K562 (cell line): ENCODE results near the gene MYO3B. TPM values are rescaled to one million over a fixed set of nuclear protein-coding genes. Genes with fewer than 3 reads are reported as not detected.

ENCODE experiments used
- CCAR2 ChIP-seq: fragments of 200-400 bp; formaldehyde crosslinking; IDR thresholded peaks from 2 replicates; pipeline ENCODE4 v1.6.1; 2017; ENCODE audit warnings: mild to moderate bottlenecking, low read depth, low read length
- CTBP1 ChIP-seq: fragments of 450-650 bp; IDR thresholded peaks from 2 replicates; pipeline ENCODE4 v1.6.1; 2016; ENCODE audit warnings: borderline replicate concordance
- DACH1 ChIP-seq: fragments of 450-650 bp; IDR thresholded peaks from 2 replicates; pipeline ENCODE4 v1.6.1; 2018; ENCODE audit not compliant: partially characterized antibody
- DPF2 ChIP-seq: fragments of 450-650 bp; IDR thresholded peaks from 2 replicates; pipeline ENCODE4 v1.6.1; 2016
- ETV5 ChIP-seq: sonication (generic); formaldehyde crosslinking; IDR thresholded peaks from 2 replicates; pipeline ENCODE4 v1.4.0; 2020; ENCODE audit warnings: low read depth, mild to moderate bottlenecking, missing genetic modification reagents
- HNRNPUL1 ChIP-seq: fragments of 200-400 bp; formaldehyde crosslinking; IDR thresholded peaks from 2 replicates; pipeline ENCODE4 v1.6.1; 2017; ENCODE audit warnings: low read length
- KLF6 ChIP-seq: fragments of 250-450 bp; sonication (Bioruptor Pico); IDR thresholded peaks from 2 replicates; pipeline ENCODE4 v1.4.0; 2020; ENCODE audit warnings: mild to moderate bottlenecking, moderate library complexity, borderline replicate concordance
- MYNN ChIP-seq, 2 experiments: sonication (generic); formaldehyde crosslinking in 1 of 2; IDR thresholded peaks; 2 replicates each; pipeline versions ENCODE4 v1.5.0 to v1.6.1; 2016 to 2020; ENCODE audit warnings: antibody characterized with exemption in 1 of 2, missing genetic modification reagents in 1 of 2
- NCOR1 ChIP-seq: fragments of 450-650 bp; IDR thresholded peaks from 2 replicates; pipeline ENCODE4 v1.6.1; 2016; ENCODE audit warnings: mild to moderate bottlenecking, moderate library complexity
- PHB2 ChIP-seq: fragments of 450-650 bp; IDR thresholded peaks from 2 replicates; pipeline ENCODE4 v1.6.1; 2017; ENCODE audit warnings: low read depth
- SIN3B ChIP-seq: fragments of 450-650 bp; IDR thresholded peaks from 2 replicates; pipeline ENCODE4 v1.6.1; 2017; ENCODE audit warnings: low read depth, mild to moderate bottlenecking, moderate library complexity
- TBP ChIP-seq: optimal IDR thresholded peaks from 2 replicates; pipeline ENCODE3; 2011; ENCODE audit warnings: low read depth, low read length, improper control_type of control experiment
- ZBTB7A ChIP-seq: IDR thresholded peaks from 2 replicates; pipeline ENCODE4 v1.6.1; 2011; ENCODE audit warnings: low read depth, mild to moderate bottlenecking, low read length, moderate library complexity, borderline replicate concordance; ENCODE audit not compliant: control insufficient read depth
- ZC3H8 ChIP-seq: fragments of 450-650 bp; IDR thresholded peaks from 2 replicates; pipeline ENCODE4 v1.6.1; 2017
- ZNF146 ChIP-seq: IDR thresholded peaks from one replicate; pipeline ENCODE4 v1.6.1; 2018; ENCODE audit warnings: missing compliant biosample characterization; ENCODE audit not compliant: unreplicated experiment
- ZNF212 ChIP-seq: fragments of 450-650 bp; formaldehyde crosslinking; IDR thresholded peaks from 2 replicates; pipeline ENCODE4 v1.4.0; 2020; ENCODE audit warnings: mild to moderate bottlenecking
- ZNF436 ChIP-seq: fragments of 250-450, 450-650 bp; sonication (Bioruptor Pico); formaldehyde crosslinking; IDR thresholded peaks from 2 replicates; pipeline ENCODE4 v1.7.0; 2020; ENCODE audit warnings: mild to moderate bottlenecking
- ZNF668 ChIP-seq: fragments of 250-450 bp; sonication (Bioruptor Pico); IDR thresholded peaks from 2 replicates; pipeline ENCODE4 v1.8.0; 2022; ENCODE audit warnings: mild to moderate bottlenecking, inconsistent platforms
- polyA plus RNA-seq, 8 experiments: library from polyadenylated mRNA; depleted of rRNA in 4 of 8; stranded (reverse) in 5 of 8; unstranded in 3 of 8; fragments of >200 nt; fragmentation: Nextera tagmentation in 2 of 8; fragmentation: Illumina TruSeq in 1 of 8; extraction: Ambion mirVana in 2 of 8; extraction: Trizol in 1 of 8; gene quantifications; 2 replicates each; pipeline versions ENCODE4 v1.2.1 to v1.2.3, GENCODE V29; 2011 to 2014; ENCODE audit warnings: inconsistent platforms in 1 of 8, missing spikeins in 1 of 8
- total RNA-seq, 7 experiments: library from RNA; depleted of rRNA in 6 of 7; stranded (reverse); fragments of >200 nt in 6 of 7; fragmentation: Illumina TruSeq in 2 of 7; extraction: Trizol in 2 of 7; gene quantifications; 2 replicates each; pipeline versions ENCODE4 v1.2.1 to v1.2.3, GENCODE V29; 2011 to 2021; ENCODE audit warnings: low replicate concordance in 1 of 7
- TF ChIP-seq, protein P1 (sequence below): sonication (generic); formaldehyde crosslinking; IDR thresholded peaks from 2 replicates; pipeline ENCODE4 v1.8.0; 2022; ENCODE audit warnings: mild to moderate bottlenecking, missing genetic modification reagents, borderline replicate concordance
- TF ChIP-seq, protein P2 (sequence below): fragments of 450-650 bp; IDR thresholded peaks from one replicate; pipeline ENCODE4 v1.6.1; 2018; ENCODE audit warnings: mild to moderate bottlenecking, moderate library complexity; ENCODE audit not compliant: partially characterized antibody
- TF ChIP-seq, protein P3 (sequence below): fragments of 200-800 bp; sonication (Bioruptor generic); IDR thresholded peaks from 2 replicates; pipeline ENCODE4 v1.6.1; 2017; ENCODE audit warnings: missing genetic modification characterization, missing compliant biosample characterization
- TF ChIP-seq, protein P4 (sequence below): fragments of 250-450 bp; sonication (Bioruptor Pico); IDR thresholded peaks from 2 replicates; pipeline ENCODE4 v1.5.0; 2020; ENCODE audit warnings: mild to moderate bottlenecking
- TF ChIP-seq, protein P5 (sequence below): sonication (generic); formaldehyde crosslinking; IDR thresholded peaks from 2 replicates; pipeline ENCODE4 v1.5.0; 2020; ENCODE audit warnings: missing genetic modification reagents

Gene MYO3B
- total and polyA plus RNA-seq, 9 of the 15 experiments (the other 6 are each of a cell fraction or from before 2014, with no cell fraction given): 2.7 to 6.5 (median 3.6) TPM

DNA sequence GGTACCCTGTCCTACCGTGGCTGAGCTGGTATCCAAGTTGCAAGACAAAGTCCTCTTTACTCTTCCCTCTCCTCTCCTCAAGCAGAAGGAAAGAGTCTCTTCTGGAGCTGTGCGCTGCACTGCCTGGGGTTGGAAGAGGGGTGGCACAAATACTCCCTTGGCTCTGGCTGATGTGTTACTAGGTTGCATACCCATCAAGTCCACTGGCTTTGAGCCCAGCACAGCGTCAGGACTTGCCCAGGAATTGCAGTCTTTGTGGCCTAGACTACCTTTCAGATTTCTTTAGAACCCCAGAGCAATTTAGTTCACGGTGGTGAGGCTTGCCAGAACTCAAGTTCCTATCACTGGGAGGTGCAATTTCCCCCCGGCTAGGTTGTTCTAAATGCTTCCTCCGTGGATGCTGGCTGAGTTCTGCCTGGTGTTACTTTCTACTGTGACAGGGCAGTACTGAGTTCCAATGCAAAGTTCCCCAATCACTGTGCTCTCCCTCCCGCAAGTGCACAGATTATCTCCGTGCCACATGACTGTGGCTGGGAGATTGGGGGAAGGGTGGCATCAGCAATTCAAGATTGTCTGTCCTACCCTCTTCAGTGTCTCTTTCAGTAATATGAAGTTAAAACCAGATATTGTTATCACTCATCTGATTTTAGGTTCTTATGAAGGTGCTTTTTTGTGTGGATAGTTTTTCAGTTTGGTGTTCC is 13.4 kb downstream of the MYO3B start (continued):
- TF ChIP-seq, protein P1, sequence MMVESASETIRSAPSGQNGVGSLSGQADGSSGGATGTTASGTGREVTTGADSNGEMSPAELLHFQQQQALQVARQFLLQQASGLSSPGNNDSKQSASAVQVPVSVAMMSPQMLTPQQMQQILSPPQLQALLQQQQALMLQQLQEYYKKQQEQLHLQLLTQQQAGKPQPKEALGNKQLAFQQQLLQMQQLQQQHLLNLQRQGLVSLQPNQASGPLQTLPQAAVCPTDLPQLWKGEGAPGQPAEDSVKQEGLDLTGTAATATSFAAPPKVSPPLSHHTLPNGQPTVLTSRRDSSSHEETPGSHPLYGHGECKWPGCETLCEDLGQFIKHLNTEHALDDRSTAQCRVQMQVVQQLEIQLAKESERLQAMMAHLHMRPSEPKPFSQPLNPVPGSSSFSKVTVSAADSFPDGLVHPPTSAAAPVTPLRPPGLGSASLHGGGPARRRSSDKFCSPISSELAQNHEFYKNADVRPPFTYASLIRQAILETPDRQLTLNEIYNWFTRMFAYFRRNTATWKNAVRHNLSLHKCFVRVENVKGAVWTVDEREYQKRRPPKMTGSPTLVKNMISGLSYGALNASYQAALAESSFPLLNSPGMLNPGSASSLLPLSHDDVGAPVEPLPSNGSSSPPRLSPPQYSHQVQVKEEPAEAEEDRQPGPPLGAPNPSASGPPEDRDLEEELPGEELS (CRISPR knock-in tag): no peak
- TF ChIP-seq NCOR1: peak; percentile 30; the same call in 1 of the 2 replicates
- no peak for TF ChIP-seq ZBTB7A
- TF ChIP-seq ZC3H8: no peak
- no peak for TF ChIP-seq HNRNPUL1
- TF ChIP-seq CCAR2: no peak
- TF ChIP-seq DPF2: no peak
- TF ChIP-seq, protein P2, sequence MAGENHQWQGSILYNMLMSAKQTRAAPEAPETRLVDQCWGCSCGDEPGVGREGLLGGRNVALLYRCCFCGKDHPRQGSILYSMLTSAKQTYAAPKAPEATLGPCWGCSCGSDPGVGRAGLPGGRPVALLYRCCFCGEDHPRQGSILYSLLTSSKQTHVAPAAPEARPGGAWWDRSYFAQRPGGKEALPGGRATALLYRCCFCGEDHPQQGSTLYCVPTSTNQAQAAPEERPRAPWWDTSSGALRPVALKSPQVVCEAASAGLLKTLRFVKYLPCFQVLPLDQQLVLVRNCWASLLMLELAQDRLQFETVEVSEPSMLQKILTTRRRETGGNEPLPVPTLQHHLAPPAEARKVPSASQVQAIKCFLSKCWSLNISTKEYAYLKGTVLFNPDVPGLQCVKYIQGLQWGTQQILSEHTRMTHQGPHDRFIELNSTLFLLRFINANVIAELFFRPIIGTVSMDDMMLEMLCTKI: no peak
- TF ChIP-seq, protein P3, sequence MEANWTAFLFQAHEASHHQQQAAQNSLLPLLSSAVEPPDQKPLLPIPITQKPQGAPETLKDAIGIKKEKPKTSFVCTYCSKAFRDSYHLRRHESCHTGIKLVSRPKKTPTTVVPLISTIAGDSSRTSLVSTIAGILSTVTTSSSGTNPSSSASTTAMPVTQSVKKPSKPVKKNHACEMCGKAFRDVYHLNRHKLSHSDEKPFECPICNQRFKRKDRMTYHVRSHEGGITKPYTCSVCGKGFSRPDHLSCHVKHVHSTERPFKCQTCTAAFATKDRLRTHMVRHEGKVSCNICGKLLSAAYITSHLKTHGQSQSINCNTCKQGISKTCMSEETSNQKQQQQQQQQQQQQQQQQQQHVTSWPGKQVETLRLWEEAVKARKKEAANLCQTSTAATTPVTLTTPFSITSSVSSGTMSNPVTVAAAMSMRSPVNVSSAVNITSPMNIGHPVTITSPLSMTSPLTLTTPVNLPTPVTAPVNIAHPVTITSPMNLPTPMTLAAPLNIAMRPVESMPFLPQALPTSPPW (CRISPR knock-in tag): no peak
- no peak for TF ChIP-seq ZNF668
- TF ChIP-seq SIN3B: no peak
- TF ChIP-seq, protein P4, sequence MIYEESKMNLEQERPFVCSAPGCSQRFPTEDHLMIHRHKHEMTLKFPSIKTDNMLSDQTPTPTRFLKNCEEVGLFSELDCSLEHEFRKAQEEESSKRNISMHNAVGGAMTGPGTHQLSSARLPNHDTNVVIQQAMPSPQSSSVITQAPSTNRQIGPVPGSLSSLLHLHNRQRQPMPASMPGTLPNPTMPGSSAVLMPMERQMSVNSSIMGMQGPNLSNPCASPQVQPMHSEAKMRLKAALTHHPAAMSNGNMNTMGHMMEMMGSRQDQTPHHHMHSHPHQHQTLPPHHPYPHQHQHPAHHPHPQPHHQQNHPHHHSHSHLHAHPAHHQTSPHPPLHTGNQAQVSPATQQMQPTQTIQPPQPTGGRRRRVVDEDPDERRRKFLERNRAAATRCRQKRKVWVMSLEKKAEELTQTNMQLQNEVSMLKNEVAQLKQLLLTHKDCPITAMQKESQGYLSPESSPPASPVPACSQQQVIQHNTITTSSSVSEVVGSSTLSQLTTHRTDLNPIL (CRISPR knock-in tag): no peak
- no peak for TF ChIP-seq ZNF146 (CRISPR knock-in tag)
- TF ChIP-seq CTBP1: peak; percentile 24; the same call in 1 of the 2 replicates
- TF ChIP-seq, protein P5, sequence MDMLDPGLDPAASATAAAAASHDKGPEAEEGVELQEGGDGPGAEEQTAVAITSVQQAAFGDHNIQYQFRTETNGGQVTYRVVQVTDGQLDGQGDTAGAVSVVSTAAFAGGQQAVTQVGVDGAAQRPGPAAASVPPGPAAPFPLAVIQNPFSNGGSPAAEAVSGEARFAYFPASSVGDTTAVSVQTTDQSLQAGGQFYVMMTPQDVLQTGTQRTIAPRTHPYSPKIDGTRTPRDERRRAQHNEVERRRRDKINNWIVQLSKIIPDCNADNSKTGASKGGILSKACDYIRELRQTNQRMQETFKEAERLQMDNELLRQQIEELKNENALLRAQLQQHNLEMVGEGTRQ (CRISPR knock-in tag): peak; percentile 50
- no peak for TF ChIP-seq TBP
- TF ChIP-seq ZNF212: no peak
- no peak for TF ChIP-seq PHB2
- no peak for TF ChIP-seq ZNF436 (CRISPR knock-in tag)
- TF ChIP-seq KLF6: no peak
- TF ChIP-seq DACH1: no peak
- TF ChIP-seq ETV5 (CRISPR knock-in tag): no peak
- TF ChIP-seq MYNN (IDR thresholded peaks at IDR 0.05): no peak
- no peak for TF ChIP-seq MYNN (CRISPR knock-in tag; IDR thresholded peaks at IDR 0.05)
